Tibial nerve (tissue), 4 donors: ENCODE data around the gene ZNF639. TPM values are rescaled to one million over a fixed set of nuclear protein-coding genes. Genes with fewer than 3 reads are reported as not detected.
"Not testable (repeated sequence)": the region's sequence is repeated elsewhere in the genome, so short reads cannot be mapped to it uniquely, and the experiment has no call there.

Source experiments
- DNase-seq, 2 donors: peaks; one replicate each; pipeline ENCODE4 v3.0.0-alpha.2; 2019; ENCODE audit warnings: low spot score in 2 of 2
- H3K27ac ChIP-seq, 4 donors: fragments of 200-600 bp; sonication (generic) in 3 of 4; one replicate each; pipeline ENCODE4 v1.5.1; 2017 to 2019; ENCODE audit warnings: mild to moderate bottlenecking in 1 of 4
- H3K27me3 ChIP-seq, 2 donors: fragments of 200-600 bp; sonication (generic) in 1 of 2; one replicate each; pipeline versions ENCODE4 v1.5.1 to v1.6.0; 2017 to 2019
- H3K36me3 ChIP-seq, 3 donors: fragments of 200-600 bp; sonication (generic); one replicate each; pipeline ENCODE4 v1.5.1; 2018 to 2019
- H3K4me1 ChIP-seq, 4 donors: fragments of 200-600 bp; sonication (generic) in 3 of 4; one replicate each; pipeline ENCODE4 v1.5.1; 2017 to 2019
- H3K4me3 ChIP-seq, 4 donors: fragments of 200-600 bp; sonication (generic) in 3 of 4; one replicate each; pipeline ENCODE4 v1.5.1; 2017 to 2019; ENCODE audit warnings: mild to moderate bottlenecking in 1 of 4, moderate library complexity in 1 of 4
- H3K9me3 ChIP-seq, 4 donors: fragments of 200-600 bp; sonication (generic) in 3 of 4; one replicate each; pipeline ENCODE4 v1.5.1; 2017 to 2019
- EP300 ChIP-seq, 2 donors: sonication (generic); formaldehyde crosslinking; IDR thresholded peaks; one replicate each; pipeline ENCODE4 v1.6.1; 2017; ENCODE audit warnings: antibody characterized with exemption in 2 of 2, mild to moderate bottlenecking in 1 of 2
- POLR2A ChIP-seq, 2 donors: fragments of 450-650 bp; IDR thresholded peaks; one replicate each; pipeline ENCODE4 v1.6.1; 2017; ENCODE audit warnings: antibody characterized with exemption in 2 of 2, mild to moderate bottlenecking in 2 of 2, moderate library complexity in 2 of 2
- WGBS, 2 donors: methylation state at CpG; one replicate each; pipeline ENCODE4 v1.1.5; 2018; 5-methylcytosine and 5-hydroxymethylcytosine counted together
- total RNA-seq, 4 donors: library from RNA; depleted of rRNA; stranded (reverse); fragments of >200 nt; gene quantifications; one replicate each; pipeline ENCODE4 v1.1.0, GENCODE V29; 2016
- TF ChIP-seq, protein P1 (sequence below), 5 experiments: fragments of 200-600 bp in 3 of 5; fragments of 450-650 bp in 2 of 5; sonication (generic) in 3 of 5; IDR thresholded peaks; one replicate each; pipeline ENCODE4 v1.5.1; 2016 to 2019; ENCODE audit warnings: antibody characterized with exemption in 5 of 5, mild to moderate bottlenecking in 3 of 5, moderate library complexity in 2 of 5

The ZNF639 gene
- total RNA-seq, 4 donors from 2014 or later = 39.3 to 55.7 (median 44.0) TPM

DNA sequence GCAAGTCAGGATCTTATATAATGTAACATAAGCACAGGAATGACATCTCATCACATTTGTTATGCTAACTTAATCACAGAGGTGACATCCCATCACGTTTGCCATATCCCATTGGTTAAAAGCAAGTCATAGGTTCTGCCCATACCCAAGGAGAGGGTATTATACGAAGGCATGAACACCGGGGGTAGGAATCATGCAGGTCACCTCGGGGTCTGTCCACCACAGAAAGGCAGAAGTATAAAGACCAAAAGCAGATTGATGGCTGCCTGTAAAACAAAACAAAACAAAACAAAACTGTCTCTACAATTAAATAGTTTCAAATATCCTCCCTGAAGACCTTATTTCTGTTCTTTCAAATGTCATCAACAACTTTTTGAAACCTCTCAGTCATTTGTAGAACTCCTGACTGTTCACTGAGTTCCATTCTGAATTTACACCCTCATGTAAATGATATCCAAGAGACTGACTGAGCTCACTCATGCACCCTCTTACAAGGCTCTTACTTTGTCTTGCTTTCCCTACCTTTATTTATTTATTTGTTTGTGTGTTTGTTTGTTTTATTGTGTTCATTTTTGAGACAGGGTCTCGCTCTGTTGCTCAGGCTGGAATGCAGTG is 22.7 kb upstream of the ZNF639 start:
- DNase-seq = no peak
- no peak overlapping the region for H3K4me3 ChIP-seq
- 82 to 87% methylated on average over 5 of the region's 5 CpGs for WGBS, 2 donors

DNA sequence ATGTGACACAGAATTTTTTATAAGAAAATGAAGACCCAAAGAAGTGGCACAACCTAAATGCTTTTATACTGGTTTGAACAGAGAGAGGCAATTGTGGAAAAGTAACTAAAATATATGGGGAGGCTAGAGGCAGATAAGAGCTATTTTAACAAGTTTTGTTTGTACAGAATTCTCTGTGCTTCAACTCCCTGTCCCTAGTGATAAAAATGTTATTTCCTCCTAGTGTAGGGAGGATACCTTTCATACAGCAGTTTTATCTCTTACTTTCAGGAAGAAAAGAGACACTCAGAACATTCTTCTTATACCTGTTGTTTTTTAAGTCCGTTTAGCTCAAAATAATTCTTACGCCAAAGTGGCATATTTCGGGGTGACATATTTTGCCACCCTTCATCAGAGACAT is 21.2 kb upstream of the ZNF639 start:
- TF ChIP-seq POLR2A (IDR thresholded peaks at IDR 0.05) (no peak), EP300 (IDR thresholded peaks at IDR 0.05) (no peak)
- TF ChIP-seq, protein P1, sequence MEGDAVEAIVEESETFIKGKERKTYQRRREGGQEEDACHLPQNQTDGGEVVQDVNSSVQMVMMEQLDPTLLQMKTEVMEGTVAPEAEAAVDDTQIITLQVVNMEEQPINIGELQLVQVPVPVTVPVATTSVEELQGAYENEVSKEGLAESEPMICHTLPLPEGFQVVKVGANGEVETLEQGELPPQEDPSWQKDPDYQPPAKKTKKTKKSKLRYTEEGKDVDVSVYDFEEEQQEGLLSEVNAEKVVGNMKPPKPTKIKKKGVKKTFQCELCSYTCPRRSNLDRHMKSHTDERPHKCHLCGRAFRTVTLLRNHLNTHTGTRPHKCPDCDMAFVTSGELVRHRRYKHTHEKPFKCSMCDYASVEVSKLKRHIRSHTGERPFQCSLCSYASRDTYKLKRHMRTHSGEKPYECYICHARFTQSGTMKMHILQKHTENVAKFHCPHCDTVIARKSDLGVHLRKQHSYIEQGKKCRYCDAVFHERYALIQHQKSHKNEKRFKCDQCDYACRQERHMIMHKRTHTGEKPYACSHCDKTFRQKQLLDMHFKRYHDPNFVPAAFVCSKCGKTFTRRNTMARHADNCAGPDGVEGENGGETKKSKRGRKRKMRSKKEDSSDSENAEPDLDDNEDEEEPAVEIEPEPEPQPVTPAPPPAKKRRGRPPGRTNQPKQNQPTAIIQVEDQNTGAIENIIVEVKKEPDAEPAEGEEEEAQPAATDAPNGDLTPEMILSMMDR (IDR thresholded peaks at IDR 0.05) = no peak
- Histone ChIP-seq H3K4me1 (no peaks in the 10 kb centered on the region), H3K27ac (no peak overlapping the region), H3K9me3 (no peaks in the 10 kb centered on the region), H3K36me3 (no peaks in the 10 kb centered on the region), H3K27me3 (no peaks in the 10 kb centered on the region), H3K4me3 (no peak overlapping the region)
- 60 to 63% methylated on average over 3 of the region's 3 CpGs for WGBS, 2 donors
- DNase-seq = no peak

More for the DNA sequence above, 22.7 kb upstream of the ZNF639 start:
- no peaks in the 10 kb centered on the region for H3K36me3 ChIP-seq
- H3K9me3 ChIP-seq = no peaks in the 10 kb centered on the region
- H3K27ac ChIP-seq = no peak overlapping the region
- no peaks in the 10 kb centered on the region for H3K27me3 ChIP-seq
- TF ChIP-seq, protein P1 (IDR thresholded peaks at IDR 0.05) = no peak
- TF ChIP-seq EP300 (IDR thresholded peaks at IDR 0.05) = no peak
- no peak for TF ChIP-seq POLR2A (IDR thresholded peaks at IDR 0.05)
- no peaks in the 10 kb centered on the region for H3K4me1 ChIP-seq

DNA sequence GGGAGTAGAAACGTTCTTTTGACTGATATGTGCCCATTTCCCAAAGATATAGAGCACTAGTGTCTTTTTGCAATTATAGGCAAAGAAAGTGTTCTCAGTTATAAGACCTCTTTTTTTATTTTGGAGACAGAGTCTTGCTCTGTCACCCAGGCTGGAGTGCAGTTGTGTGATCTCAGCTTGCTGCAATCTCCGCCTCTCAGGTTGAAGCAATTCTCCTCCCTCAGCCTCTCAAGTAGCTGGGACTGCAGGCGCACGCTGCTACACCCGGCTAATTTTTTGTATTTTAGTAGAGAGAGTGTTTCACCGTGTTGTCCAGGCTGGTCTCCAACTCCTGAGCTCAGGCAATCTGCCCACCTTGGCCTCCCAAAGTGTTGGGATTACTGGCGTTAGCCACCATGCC is 20.7 kb upstream of the ZNF639 start:
- H3K4me3 ChIP-seq = no peak overlapping the region
- H3K27me3 ChIP-seq = no peaks in the 10 kb centered on the region
- no peak for DNase-seq
- no peaks in the 10 kb centered on the region for H3K36me3 ChIP-seq
- H3K27ac ChIP-seq = no peak overlapping the region
- no peaks in the 10 kb centered on the region for H3K4me1 ChIP-seq
- H3K9me3 ChIP-seq = no peaks in the 10 kb centered on the region
- WGBS, 2 donors = 80 to 81% methylated on average over 7 of the region's 7 CpGs
- TF ChIP-seq EP300 (IDR thresholded peaks at IDR 0.05) (no peak), POLR2A (IDR thresholded peaks at IDR 0.05) (no peak)
- TF ChIP-seq, protein P1 (IDR thresholded peaks at IDR 0.05) = no peak

DNA sequence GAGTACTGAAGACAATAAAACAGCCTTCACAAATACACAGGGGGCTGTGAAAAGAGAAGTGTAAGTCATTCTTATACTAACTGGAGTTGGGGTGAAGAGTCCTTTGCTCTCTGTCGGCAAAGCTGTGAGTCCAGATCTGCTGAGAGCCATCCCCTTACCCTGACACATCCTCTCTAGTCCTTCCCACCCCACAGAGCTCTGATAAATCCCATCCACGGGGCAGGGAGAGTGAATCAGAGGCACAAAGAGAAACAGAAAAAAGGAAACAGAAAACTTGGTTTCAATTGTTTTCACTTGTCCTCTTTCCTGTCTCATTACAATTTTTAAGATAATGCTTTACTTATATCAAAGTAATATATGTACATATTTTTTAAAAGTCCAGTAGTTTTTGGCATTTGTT is 18.2 kb upstream of the ZNF639 start:
- Histone ChIP-seq H3K4me3 (no peak overlapping the region), H3K4me1 (no peaks in the 10 kb centered on the region), H3K9me3 (no peaks in the 10 kb centered on the region), H3K36me3 (no peaks in the 10 kb centered on the region), H3K27me3 (no peaks in the 10 kb centered on the region), H3K27ac (no peak overlapping the region)
- TF ChIP-seq, protein P1 (IDR thresholded peaks at IDR 0.05) = no peak
- TF ChIP-seq EP300 (IDR thresholded peaks at IDR 0.05) = no peak
- 15 to 18% methylated on average over 2 of the region's 2 CpGs for WGBS, 2 donors
- DNase-seq = no peak

DNA sequence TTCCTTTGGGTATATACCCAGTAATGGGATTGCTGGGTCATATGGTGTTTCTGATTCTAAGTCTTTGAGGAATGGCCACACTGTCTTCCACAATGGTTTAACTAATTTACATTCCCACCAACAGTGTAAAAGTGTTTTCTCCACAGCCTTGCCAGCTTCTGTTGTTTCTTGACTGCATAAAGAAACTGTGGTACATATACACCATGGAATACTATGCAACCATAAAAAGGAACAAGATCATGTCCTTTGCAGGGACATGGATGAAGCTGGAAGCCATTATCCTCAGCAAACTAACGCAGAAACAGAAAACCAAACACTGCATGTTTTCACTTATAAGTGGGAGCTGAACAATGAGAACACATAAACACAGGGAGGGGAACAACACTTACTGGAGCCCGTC is 15.5 kb upstream of the ZNF639 start:
- DNase-seq = not testable (repeated sequence)

DNA sequence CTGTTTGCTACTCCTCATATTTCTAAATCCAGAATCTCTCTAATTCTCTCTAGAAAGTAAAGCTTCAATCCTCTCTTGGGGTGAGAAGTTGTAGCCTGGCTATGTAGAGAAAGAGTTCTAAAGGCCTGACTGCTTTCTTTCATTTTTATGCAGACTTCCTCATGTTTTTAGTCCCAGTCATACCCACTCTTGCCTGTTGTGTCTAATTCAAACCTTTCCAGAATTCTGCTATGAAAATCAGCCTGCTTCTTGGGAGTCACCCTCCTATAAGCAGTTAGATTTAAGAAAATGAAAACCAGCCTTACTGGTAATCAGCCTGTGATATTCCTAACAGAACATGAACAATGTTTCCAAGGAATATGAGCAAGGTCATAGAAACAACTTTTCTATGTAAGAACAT is 14.8 kb upstream of the ZNF639 start:
- Histone ChIP-seq H3K9me3 (no peaks in the 10 kb centered on the region), H3K27ac (no peak overlapping the region), H3K36me3 (no peaks in the 10 kb centered on the region), H3K27me3 (no peaks in the 10 kb centered on the region), H3K4me1 (no peaks in the 10 kb centered on the region), H3K4me3 (no peak overlapping the region)
- TF ChIP-seq EP300 (IDR thresholded peaks at IDR 0.05) = no peak
- TF ChIP-seq POLR2A (IDR thresholded peaks at IDR 0.05) = no peak
- TF ChIP-seq, protein P1 (IDR thresholded peaks at IDR 0.05) = no peak
- DNase-seq = no peak

More for the DNA sequence above, 15.5 kb upstream of the ZNF639 start:
- 46 to 59% methylated on average over 2 of the region's 2 CpGs for WGBS, 2 donors
- not testable (repeated sequence) for H3K27ac ChIP-seq, H3K9me3 ChIP-seq, H3K27me3 ChIP-seq, H3K36me3 ChIP-seq, H3K4me3 ChIP-seq, H3K4me1 ChIP-seq
